GM18498 (cell line): ENCODE results near the gene AGER.
"Not testable (repeated sequence)": the region's sequence is repeated elsewhere in the genome, so short reads cannot be mapped to it uniquely, and the experiment has no call there.

ENCODE experiments used
- ATAC-seq: cut with Tn5 transposase; IDR thresholded peaks from one replicate; pipeline ENCODE4 v1.9.1; 2021; ENCODE audit warnings: mild to moderate bottlenecking, moderate library complexity; ENCODE audit not compliant: unreplicated experiment

Gene AGER

GRCh38 chr6:32200711-32201475 is 16.8 kb upstream of the AGER start:
- ATAC-seq: no peak

GRCh38 chr6:32198866-32199265 is 14.8 kb upstream of the AGER start:
- ATAC-seq: no peak

- no peak for ATAC-seq
Observed at GRCh38 chr6:32198345-32198696, 14.3 kb upstream of the AGER start.

- no peak for ATAC-seq
Observed at GRCh38 chr6:32196682-32197616, 12.9 kb upstream of the AGER start.

GRCh38 chr6:32195902-32196681 is 12.0 kb upstream of the AGER start:
- peak; percentile 87 for ATAC-seq

GRCh38 chr6:32195652-32195901 is 11.5 kb upstream of the AGER start:
- ATAC-seq: peak; percentile 80

- ATAC-seq: no peak
Observed at GRCh38 chr6:32194825-32195651, 11.0 kb upstream of the AGER start.

- ATAC-seq: no peak
Observed at GRCh38 chr6:32194388-32194787, 10.3 kb upstream of the AGER start.

- ATAC-seq: not testable (repeated sequence)
Observed at GRCh38 chr6:32193096-32193495, 9.0 kb upstream of the AGER start.

GRCh38 chr6:32192608-32193039 is 8.6 kb upstream of the AGER start, which contains the start of gene GPSM3:
GPSM3 (minus strand) TSS chr6:32192643; CDS start chr6:32192513, 130 bp downstream.
- ATAC-seq: no peak

GRCh38 chr6:32191696-32192607 is 7.9 kb upstream of the AGER start:
- no peak for ATAC-seq

GRCh38 chr6:32190911-32191677 is 7.0 kb upstream of the AGER start:
- no peak for ATAC-seq

GRCh38 chr6:32190054-32190851 is 6.2 kb upstream of the AGER start, which contains the start of gene PBX2:
PBX2 (minus strand) TSS chr6:32190202; CDS start chr6:32189915, 287 bp downstream.
- ATAC-seq: peak; percentile 67

- ATAC-seq: no peak
Observed at GRCh38 chr6:32189742-32190053, 5.6 kb upstream of the AGER start.

GRCh38 chr6:32189069-32189741 is 5.2 kb upstream of the AGER start:
- ATAC-seq: no peak

- ATAC-seq: no peak
Observed at GRCh38 chr6:32188381-32189068, 4.5 kb upstream of the AGER start.
